HG03565 (cell line): ENCODE measurements around the gene NHERF1.

Experiments used
- ATAC-seq: cut with Tn5 transposase; IDR thresholded peaks from one replicate; pipeline ENCODE4 v1.9.1; 2021; ENCODE audit warnings: mild to moderate bottlenecking, moderate library complexity; ENCODE audit not compliant: unreplicated experiment

The NHERF1 gene

DNA sequence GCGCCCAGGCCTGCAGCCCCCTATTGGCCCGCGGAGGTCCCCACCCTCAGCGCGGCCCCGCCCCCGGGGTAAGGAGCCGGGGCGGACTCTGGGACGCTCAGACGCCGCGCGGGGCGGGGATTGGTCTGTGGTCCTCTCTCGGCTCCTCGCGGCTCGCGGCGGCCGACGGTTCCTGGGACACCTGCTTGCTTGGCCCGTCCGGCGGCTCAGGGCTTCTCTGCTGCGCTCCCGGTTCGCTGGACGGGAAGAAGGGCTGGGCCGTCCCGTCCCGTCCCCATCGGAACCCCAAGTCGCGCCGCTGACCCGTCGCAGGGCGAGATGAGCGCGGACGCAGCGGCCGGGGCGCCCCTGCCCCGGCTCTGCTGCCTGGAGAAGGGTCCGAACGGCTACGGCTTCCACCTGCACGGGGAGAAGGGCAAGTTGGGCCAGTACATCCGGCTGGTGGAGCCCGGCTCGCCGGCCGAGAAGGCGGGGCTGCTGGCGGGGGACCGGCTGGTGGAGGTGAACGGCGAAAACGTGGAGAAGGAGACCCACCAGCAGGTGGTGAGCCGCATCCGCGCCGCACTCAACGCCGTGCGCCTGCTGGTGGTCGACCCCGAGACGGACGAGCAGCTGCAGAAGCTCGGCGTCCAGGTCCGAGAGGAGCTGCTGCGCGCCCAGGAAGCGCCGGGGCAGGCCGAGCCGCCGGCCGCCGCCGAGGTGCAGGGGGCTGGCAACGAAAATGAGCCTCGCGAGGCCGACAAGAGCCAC is at the start of gene NHERF1:
Gene NHERF1 (plus strand): TSS at position 100 of the 750 bp plus-strand sequence. CDS start 219 bp downstream, at position 319.
- ATAC-seq: peak; percentile 5

DNA sequence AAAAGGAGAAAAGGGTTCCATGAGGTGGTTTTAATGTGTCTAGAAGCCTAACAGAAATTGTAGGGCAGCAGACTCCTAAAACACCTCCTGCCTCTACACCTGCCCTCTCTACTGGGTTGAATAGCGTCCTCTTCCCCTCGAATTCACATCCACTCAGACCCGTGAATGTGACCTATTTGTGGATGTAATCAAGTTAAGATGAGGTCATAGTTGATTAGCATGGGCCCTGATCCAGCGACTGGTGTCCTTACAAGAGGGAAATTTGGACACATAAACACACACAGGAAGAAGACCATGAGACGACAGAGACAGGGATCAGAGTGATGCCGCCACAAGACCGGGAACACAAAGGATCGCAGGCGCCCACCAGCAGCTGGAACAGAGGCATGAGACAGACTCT is 49.2 kb upstream of the NHERF1 start:
- ATAC-seq: no peak

DNA sequence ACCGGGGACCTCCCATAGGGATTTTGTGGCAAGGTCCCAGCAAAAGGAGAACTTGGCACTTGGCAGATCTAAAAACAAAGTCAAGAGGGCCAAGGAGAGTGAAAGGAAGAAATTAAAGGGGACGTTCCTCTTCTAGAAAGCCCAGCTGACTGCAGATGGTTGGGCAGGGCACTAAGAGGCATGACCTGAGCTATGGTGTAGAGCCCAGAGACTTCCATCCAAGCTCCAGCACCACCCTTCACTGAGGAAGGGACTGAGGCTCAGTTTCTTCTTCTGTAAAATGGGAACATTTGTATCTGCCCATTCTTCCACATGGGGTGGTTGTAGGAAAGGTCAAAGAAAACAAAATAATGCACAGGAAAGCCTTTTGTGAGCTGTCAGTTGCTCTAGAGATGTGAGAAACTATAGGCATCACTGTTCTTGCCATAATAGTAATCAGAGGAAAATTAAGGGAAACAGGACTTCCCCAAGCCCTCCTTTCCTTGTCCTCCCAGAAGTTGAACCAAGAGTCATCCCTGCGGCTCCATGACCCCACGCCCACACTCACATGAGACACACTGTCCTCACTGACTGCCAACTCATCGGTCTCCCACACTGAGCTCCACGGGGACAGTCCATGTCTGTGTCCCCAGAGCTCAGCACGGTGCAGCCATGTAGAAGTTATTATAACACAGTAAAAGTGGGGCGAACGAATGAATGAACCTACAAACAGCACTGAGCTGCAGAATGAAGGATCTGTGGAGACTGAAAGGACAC is 46.1 kb upstream of the NHERF1 start:
- ATAC-seq: no peak

DNA sequence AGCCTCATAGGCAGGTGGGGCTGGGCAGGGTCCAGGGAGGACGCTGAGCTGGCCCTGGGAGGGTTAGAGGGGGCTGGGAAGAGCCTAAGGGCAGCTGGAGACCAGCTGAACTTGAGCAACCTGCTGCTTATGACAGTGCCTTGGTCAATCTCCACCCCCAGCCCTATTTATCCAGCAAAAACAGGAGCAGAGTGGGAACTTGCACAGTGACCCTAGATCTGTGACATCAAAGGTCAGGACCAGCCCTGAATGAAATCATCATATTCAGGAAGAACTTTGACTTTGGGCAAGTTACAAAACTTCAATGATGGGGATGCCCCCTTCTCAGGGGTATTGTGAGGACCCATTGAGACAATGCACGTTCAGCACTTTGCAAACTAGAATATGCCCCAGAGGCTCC is 45.1 kb upstream of the NHERF1 start:
- ATAC-seq: no peak

- no peak for ATAC-seq
These were observed 43.9 kb upstream of the NHERF1 start for GRCh38 chr17:74704544-74704943.

- no peak for ATAC-seq
These were observed 37.2 kb upstream of the NHERF1 start for GRCh38 chr17:74711058-74711824.

- no peak for ATAC-seq
These were observed 36.1 kb upstream of the NHERF1 start for GRCh38 chr17:74712301-74712700.

DNA sequence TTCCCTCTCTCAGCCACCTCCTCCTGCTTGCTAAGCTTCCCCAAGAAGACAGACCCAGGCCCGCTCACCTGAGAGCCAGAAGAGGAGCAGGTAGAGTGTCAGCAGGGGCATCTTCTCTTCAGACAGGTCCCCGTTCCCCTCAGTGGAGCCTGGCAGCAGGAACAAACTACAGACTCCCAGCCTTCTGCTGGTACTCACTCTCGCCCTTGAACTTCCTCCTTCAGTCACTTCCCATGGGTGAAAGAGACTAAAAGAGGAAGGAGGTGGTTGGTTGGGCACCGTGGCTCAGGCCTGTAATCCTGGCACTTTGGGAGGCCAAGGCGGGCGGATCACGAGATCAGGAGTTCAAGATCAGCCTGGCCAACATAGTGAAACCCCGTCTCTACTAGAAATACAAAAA is 35.7 kb upstream of the NHERF1 start, which contains the start of gene CD300LF:
Gene CD300LF (minus strand): TSS at position 168 of the 400 bp plus-strand sequence. CDS start 57 bp downstream, at position 111.
- no peak for ATAC-seq

DNA sequence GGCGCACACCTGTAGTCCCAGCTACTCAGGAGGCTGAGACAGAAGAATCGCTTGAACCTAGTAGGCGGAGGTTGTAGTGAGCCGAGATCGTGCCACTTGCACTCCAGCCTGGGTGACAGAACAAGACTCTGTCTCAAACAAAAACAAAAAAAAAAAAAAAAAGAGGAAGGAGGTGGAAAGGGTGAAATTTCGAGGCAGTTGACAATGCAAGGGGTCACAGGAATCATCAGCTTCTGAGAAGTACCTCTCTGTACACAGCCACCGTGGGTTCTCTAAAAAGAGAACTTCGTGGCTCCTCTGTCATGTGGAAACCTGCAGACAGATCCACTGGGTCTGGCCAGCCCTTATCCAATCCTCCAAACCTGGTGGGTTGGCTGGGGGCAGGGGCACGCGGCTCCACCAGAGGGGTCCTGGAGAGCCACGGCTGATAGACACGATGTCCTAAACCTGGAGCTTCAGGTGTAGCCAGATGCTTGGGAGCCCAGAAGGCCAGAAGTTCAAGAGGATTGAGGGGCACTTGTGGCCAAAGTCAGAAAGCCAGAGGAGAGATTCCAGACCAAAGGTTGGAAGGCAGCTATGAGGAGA is 35.2 kb upstream of the NHERF1 start:
- ATAC-seq: no peak

- ATAC-seq: no peak
These were observed 33.3 kb upstream of the NHERF1 start for GRCh38 chr17:74715144-74715543.

- ATAC-seq: no peak
These were observed 27.9 kb upstream of the NHERF1 start for GRCh38 chr17:74720506-74720905.

- no peak for ATAC-seq
These were observed 25.6 kb upstream of the NHERF1 start for GRCh38 chr17:74722782-74723181.

DNA sequence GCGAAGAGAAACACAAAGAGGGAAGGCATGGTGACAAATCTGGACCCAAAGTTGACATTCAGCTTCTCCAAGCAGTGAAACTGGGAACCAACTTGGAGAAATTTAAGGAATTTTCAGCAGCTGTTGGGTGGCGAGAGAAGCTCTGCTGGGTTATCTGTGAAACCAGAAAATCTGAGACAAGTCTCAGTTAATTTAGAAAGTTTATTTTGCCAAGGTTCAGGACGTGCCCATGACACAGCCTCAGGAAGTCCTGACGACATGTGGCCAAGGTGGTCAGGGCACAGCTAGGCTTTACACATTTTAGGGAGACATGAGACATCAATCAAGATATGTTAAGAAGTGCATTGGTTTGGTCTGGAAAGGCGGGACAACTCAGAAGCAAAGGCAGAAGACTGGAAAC is 24.5 kb upstream of the NHERF1 start:
- ATAC-seq: no peak

DNA sequence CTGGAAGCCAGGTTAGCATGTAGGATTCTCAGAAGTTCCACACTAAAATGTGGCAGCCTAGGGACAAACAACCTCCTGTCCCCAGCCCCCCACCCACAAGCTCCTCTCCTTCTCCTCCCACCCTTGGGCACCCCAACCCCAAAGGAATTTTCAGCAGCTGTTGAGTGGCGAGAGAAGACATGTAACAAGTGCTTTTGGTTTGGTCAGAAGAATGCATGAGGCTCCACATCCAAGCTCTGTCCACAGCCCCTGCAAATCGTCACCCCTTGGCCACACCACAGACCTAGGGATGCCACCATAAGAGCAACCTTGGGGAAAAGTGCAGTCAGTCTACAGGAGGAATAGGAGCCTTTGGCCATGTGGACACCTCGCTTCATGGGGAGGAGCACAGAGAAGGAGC is 23.3 kb upstream of the NHERF1 start:
- ATAC-seq: no peak

DNA sequence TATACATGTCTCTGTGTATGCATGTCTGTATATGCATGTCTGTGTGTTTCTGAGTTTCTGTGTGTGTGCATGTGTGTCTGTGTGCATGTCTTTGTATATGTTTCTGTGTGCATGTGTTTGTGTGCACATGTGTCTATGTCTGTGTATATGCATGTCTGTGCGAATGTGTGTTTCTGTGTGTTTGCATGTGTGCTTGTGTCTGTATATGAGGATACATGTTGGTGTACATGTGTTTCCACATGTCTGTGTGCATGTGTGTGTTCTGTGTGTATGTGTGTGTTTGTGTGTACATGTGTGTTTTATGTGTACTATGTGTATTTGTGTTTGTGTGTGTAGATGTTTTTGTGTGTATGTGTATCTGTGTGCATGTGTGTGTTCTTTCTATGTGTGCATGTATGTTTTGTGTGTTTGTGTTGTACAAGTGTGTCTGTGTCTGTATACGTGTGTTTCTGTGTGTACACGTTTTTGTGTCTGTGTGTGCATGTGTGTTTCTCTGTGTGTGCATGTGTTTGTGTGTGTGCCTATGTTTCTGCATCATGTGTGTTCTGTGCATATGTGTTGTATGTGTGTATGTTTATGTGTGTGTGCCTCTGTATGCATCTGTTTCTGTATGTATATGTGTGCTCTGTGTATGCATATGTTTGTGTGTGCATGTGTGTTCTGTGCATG is 20.3 kb upstream of the NHERF1 start:
- no peak for ATAC-seq

DNA sequence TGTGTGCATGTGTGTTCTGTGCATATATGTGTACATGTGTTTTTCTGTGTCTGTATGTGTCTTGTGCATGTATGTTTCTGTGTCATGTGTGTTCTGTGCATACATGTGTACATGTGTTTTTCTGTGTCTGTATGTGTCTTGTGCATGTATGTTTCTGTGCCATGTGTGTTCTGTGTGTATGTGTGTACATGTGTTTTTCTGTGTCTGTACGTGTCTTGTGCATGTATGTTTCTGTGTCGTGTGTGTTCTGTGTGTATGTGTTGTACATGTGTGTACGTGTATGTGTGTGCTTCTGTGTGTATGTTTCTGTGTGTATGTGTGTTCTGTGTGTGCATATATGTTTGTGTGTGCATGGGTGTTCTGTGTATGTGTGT is 19.7 kb upstream of the NHERF1 start:
- ATAC-seq: no peak

DNA sequence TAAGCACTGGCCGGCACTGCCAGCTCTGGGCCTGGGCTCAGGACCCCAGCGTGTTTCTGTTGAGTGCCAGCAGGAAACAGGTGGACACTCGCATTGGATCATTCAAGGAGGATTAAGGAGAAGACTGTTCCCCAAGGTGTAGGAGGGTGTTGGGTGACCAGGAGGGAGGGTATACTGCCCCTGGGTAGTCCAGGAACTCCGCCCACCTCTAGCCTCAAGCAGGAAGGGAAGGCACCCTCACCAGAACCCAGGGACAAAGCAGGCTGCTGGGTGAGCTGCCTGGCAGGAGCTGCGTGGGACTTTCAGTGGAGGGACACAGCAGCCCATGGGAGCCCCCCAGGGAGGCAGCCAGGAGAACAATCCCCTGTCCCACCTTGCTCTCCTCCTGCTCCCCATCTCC is 19.1 kb upstream of the NHERF1 start:
- ATAC-seq: no peak

- no peak for ATAC-seq
These were observed 18.6 kb upstream of the NHERF1 start for GRCh38 chr17:74729866-74730265.

GRCh38 chr17:74730491-74731346 is 17.7 kb upstream of the NHERF1 start:
- ATAC-seq: no peak

DNA sequence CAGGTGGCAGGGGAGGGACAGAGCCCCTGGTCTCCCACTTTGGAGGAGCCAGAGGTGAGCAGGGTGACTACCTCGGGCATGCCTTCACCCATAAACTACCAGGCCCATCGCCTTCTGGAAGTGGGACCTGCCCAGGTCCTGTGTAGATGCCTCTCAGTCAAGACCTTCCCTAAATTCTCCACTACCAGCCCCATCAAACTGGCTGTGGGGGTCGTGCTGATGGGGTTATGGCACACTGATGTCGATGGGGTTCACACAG is 17.2 kb upstream of the NHERF1 start:
- ATAC-seq: no peak
